Caco-2 (cell line): ENCODE results near the gene FAHD2A. TPM values are rescaled to one million over a fixed set of nuclear protein-coding genes. Genes with fewer than 3 reads are reported as not detected.

Experiments used
- BruUV-seq: library from RNA; stranded (reverse); fragments of 400-500 nt; replicated peaks from 2 replicates; lab custom pipeline; 2021; lab: Mats Ljungman, UMichigan
- CTCF ChIA-PET: fragments of 300-600 bp; sonication (Branson Sonifier 250); formaldehyde crosslinking; loops from one replicate; lab custom pipeline; 2022; ENCODE audit warnings: antibody characterized with exemption; lab: Charles Lee
- POLR2A ChIA-PET: fragments of 300-600 bp; sonication (Branson Sonifier 250); formaldehyde crosslinking; loops from one replicate; lab custom pipeline; 2022; ENCODE audit warnings: antibody characterized with exemption; lab: Charles Lee
- DNase-seq, 2 experiments: peaks; one replicate each; pipeline versions ENCODE4 v3.0.0 to v3.0.0-alpha.2; 2020 to 2022
- H3K27me3 ChIP-seq: replicated peaks from 2 replicates; pipeline ENCODE4 v1.6.0; 2011; ENCODE audit warnings: low read length; ENCODE audit not compliant: control insufficient read depth, insufficient read depth
- H3K36me3 ChIP-seq: 2 replicates; pipeline ENCODE4 v1.5.1; 2011; ENCODE audit warnings: low read length; ENCODE audit not compliant: control insufficient read depth, insufficient read depth
- H3K4me1 ChIP-seq: fragments of 250-450 bp; sonication (Bioruptor Pico); 2 replicates; pipeline ENCODE4 v1.5.1; 2020; ENCODE audit warnings: mild to moderate bottlenecking
- H3K4me3 ChIP-seq: 2 replicates; pipeline ENCODE4 v1.5.1; 2011; ENCODE audit warnings: low read depth, mild to moderate bottlenecking, control low read depth, low read length
- H3K9me3 ChIP-seq: fragments of 250-450 bp; sonication (Bioruptor Pico); 2 replicates; pipeline ENCODE4 v1.5.1; 2020; ENCODE audit warnings: mild to moderate bottlenecking, moderate library complexity
- H3K27ac Mint-ChIP-seq: one replicate; pipeline ENCODE4 v1.8.0; 2022; ENCODE audit warnings: mixed read lengths; ENCODE audit not compliant: unreplicated experiment
- H3K27me3 Mint-ChIP-seq: one replicate; pipeline ENCODE4 v1.8.0; 2022; ENCODE audit warnings: mixed read lengths; ENCODE audit not compliant: insufficient read depth, unreplicated experiment
- H3K36me3 Mint-ChIP-seq: one replicate; pipeline ENCODE4 v1.8.0; 2022; ENCODE audit warnings: mild to moderate bottlenecking, mixed read lengths; ENCODE audit not compliant: insufficient read depth, unreplicated experiment
- H3K4me1 Mint-ChIP-seq: one replicate; pipeline ENCODE4 v1.8.0; 2022; ENCODE audit warnings: low read depth, mixed read lengths; ENCODE audit not compliant: unreplicated experiment
- H3K4me3 Mint-ChIP-seq: one replicate; pipeline ENCODE4 v1.8.0; 2022; ENCODE audit warnings: mild to moderate bottlenecking, moderate library complexity, mixed read lengths; ENCODE audit not compliant: unreplicated experiment
- H3K9me3 Mint-ChIP-seq: one replicate; pipeline ENCODE4 v1.8.0; 2022; ENCODE audit warnings: mixed read lengths; ENCODE audit not compliant: unreplicated experiment
- CTCF ChIP-seq, 2 experiments: fragments of 200-600 bp in 1 of 2; IDR thresholded peaks; 1 replicate in 1 of 2; 2 replicates in 1 of 2; pipeline versions ENCODE4 v1.5.1 to v1.8.0; 2011 to 2022; ENCODE audit warnings: antibody characterized with exemption in 1 of 2, control low read depth in 1 of 2, inconsistent platforms in 1 of 2, low read depth in 1 of 2, low read length in 1 of 2, mild to moderate bottlenecking in 1 of 2, moderate library complexity in 1 of 2; ENCODE audit not compliant: insufficient read depth in 1 of 2, severe bottlenecking in 1 of 2, unreplicated experiment in 1 of 2
- intact Hi-C: fragments of 100-400 bp; cut with micrococcal nuclease; formaldehyde crosslinking; loops from one replicate; pipeline ENCODE4 v1.10.0; 2022; ENCODE audit not compliant: unreplicated experiment
- total RNA-seq: library from RNA; stranded (reverse); gene quantifications from 2 replicates; pipeline ENCODE4 v1.2.3, GENCODE V29; 2022

Gene FAHD2A
- total RNA-seq, 1 experiment from 2014 or later: 26.8 TPM

GRCh38 chr2:95359501-95359930 is 43.0 kb upstream of the FAHD2A start:
- DNase-seq: no peak
- Histone ChIP-seq H3K36me3 (no peaks in the 10 kb centered on the region), H3K4me1 (no peaks in the 10 kb centered on the region), H3K27me3 (no peaks in the 10 kb centered on the region), H3K9me3 (no peaks in the 10 kb centered on the region), H3K4me3 (no peak overlapping the region)
- intact Hi-C loops: no loop called here
- Mint-ChIP-seq H3K4me1 (no peaks in the 10 kb centered on the region), H3K27me3 (peaks cover 11% of the 10 kb centered on the region), H3K27ac (no peak overlapping the region), H3K36me3 (no peaks in the 10 kb centered on the region), H3K9me3 (no peaks in the 10 kb centered on the region), H3K4me3 (no peak overlapping the region)
- BruUV-seq: no TSS peak
- TF ChIP-seq CTCF (IDR thresholded peaks at IDR 0.05; ENCODE audit: insufficient read depth in 1 of 2, low read depth in 1 of 2, low read length in 1 of 2, severe bottlenecking in 1 of 2, unreplicated experiment in 1 of 2): no peak
- ChIA-PET CTCF (no interaction called here), POLR2A (no interaction called here)

- no peaks in the 10 kb centered on the region for H3K9me3 ChIP-seq
- no peaks in the 10 kb centered on the region for H3K4me1 Mint-ChIP-seq
- no peak for TF ChIP-seq CTCF (IDR thresholded peaks at IDR 0.05; ENCODE audit: insufficient read depth in 1 of 2, low read depth in 1 of 2, low read length in 1 of 2, severe bottlenecking in 1 of 2, unreplicated experiment in 1 of 2)
- H3K36me3 ChIP-seq: no peaks in the 10 kb centered on the region
- intact Hi-C loops: no loop called here
- POLR2A ChIA-PET: no interaction called here
- no peak overlapping the region for H3K4me3 Mint-ChIP-seq
- H3K27me3 ChIP-seq: no peaks in the 10 kb centered on the region
- H3K9me3 Mint-ChIP-seq: no peaks in the 10 kb centered on the region
- H3K4me1 ChIP-seq: no peaks in the 10 kb centered on the region
- no peak for DNase-seq
- CTCF ChIA-PET: no interaction called here
- no peak overlapping the region for H3K27ac Mint-ChIP-seq
- BruUV-seq: no TSS peak
- peaks cover 17% of the 10 kb centered on the region for H3K27me3 Mint-ChIP-seq
- no peaks in the 10 kb centered on the region for H3K36me3 Mint-ChIP-seq
- no peak overlapping the region for H3K4me3 ChIP-seq
These were observed 41.1 kb upstream of the FAHD2A start for GRCh38 chr2:95361216-95361980.

- Histone ChIP-seq H3K27me3 (no peaks in the 10 kb centered on the region), H3K4me3 (no peak overlapping the region), H3K9me3 (no peaks in the 10 kb centered on the region), H3K4me1 (no peaks in the 10 kb centered on the region), H3K36me3 (no peaks in the 10 kb centered on the region)
- intact Hi-C loops: no loop called here
- Mint-ChIP-seq H3K36me3 (no peaks in the 10 kb centered on the region), H3K4me1 (no peaks in the 10 kb centered on the region), H3K27ac (no peak overlapping the region), H3K27me3 (peaks cover 17% of the 10 kb centered on the region), H3K4me3 (no peak overlapping the region), H3K9me3 (no peaks in the 10 kb centered on the region)
- CTCF ChIA-PET: no interaction called here
- DNase-seq: no peak
- no peak for TF ChIP-seq CTCF (IDR thresholded peaks at IDR 0.05; ENCODE audit: insufficient read depth in 1 of 2, low read depth in 1 of 2, low read length in 1 of 2, severe bottlenecking in 1 of 2, unreplicated experiment in 1 of 2)
- POLR2A ChIA-PET: no interaction called here
- no TSS peak for BruUV-seq
These were observed 40.0 kb upstream of the FAHD2A start for GRCh38 chr2:95362486-95362885.
